ENCODE data around the gene DMAC2L. TPM values are rescaled to one million over a fixed set of nuclear protein-coding genes. Genes with fewer than 3 reads are reported as not detected.
"Not testable (repeated sequence)": the region's sequence is repeated elsewhere in the genome, so short reads cannot be mapped to it uniquely, and the experiment has no call there.

DMAC2L gene
- total and polyA plus RNA-seq, 5 donors from 2014 or later: 12.6 to 26.8 (median 16.7) TPM

GRCh38 chr14:50312734-50313054, 570 bp downstream of the DMAC2L start:
- peaks cover 11% of the 10 kb centered on the region for H3K36me3 Mint-ChIP-seq
- no peaks in the 10 kb centered on the region for H3K27me3 Mint-ChIP-seq
- DNase-seq (peak in 2 of 3 donors; percentile 78), ATAC-seq (ENCODE audit: low read depth in 2 of 2) (peak; percentile 45 to 48)
- peaks cover 21 to 53% (median 37%) of the 10 kb centered on the region in 4 donors for H3K4me1 Mint-ChIP-seq
- no peaks in the 10 kb centered on the region for H3K9me3 ChIP-seq (ENCODE audit: control insufficient read depth in 2 of 2, low read length in 2 of 2)
- peak overlapping the region; percentile 95 to 97 (median 95) for H3K4me3 Mint-ChIP-seq
- peaks cover 21% of the 10 kb centered on the region for H3K4me1 ChIP-seq (ENCODE audit: control insufficient read depth, insufficient read depth, low read length, poor library complexity, severe bottlenecking)
- H3K9me3 Mint-ChIP-seq: peaks cover 0 to 1% (median 0%) of the 10 kb centered on the region in 7 donors
- no peaks in the 10 kb centered on the region for H3K36me3 ChIP-seq (ENCODE audit: control insufficient read depth, insufficient read depth, low read length)
- peak overlapping the region; percentile 80 for H3K4me3 ChIP-seq (ENCODE audit: low read depth, low read length)
- no peaks in the 10 kb centered on the region for H3K27me3 ChIP-seq (ENCODE audit: control insufficient read depth, insufficient read depth, low read length)
- peak overlapping the region; percentile 91 for H3K27ac ChIP-seq (ENCODE audit: insufficient read depth, low read length, poor library complexity, severe bottlenecking)
- peak overlapping the region; percentile 96 to 97 (median 97) for H3K27ac Mint-ChIP-seq

- ATAC-seq (ENCODE audit: low read depth in 2 of 2); H3K27me3 ChIP-seq (ENCODE audit: control insufficient read depth, insufficient read depth, low read length); H3K27ac ChIP-seq (ENCODE audit: insufficient read depth, low read length, poor library complexity, severe bottlenecking); H3K4me3 ChIP-seq (ENCODE audit: low read depth, low read length); DNase-seq; H3K27me3 Mint-ChIP-seq; H3K9me3 Mint-ChIP-seq; H3K36me3 ChIP-seq (ENCODE audit: control insufficient read depth, insufficient read depth, low read length); H3K9me3 ChIP-seq (ENCODE audit: control insufficient read depth in 2 of 2, low read length in 2 of 2): not testable (repeated sequence)
- H3K4me1 Mint-ChIP-seq: peaks cover 26 to 54% (median 38%) of the 10 kb centered on the region in 4 donors
- peak overlapping the region; percentile 41 to 95 (median 78) for H3K4me3 Mint-ChIP-seq
- peak overlapping the region in 1 of 3 donors; percentile 96 for H3K27ac Mint-ChIP-seq
- peaks cover 21% of the 10 kb centered on the region for H3K4me1 ChIP-seq (ENCODE audit: control insufficient read depth, insufficient read depth, low read length, poor library complexity, severe bottlenecking)
- H3K36me3 Mint-ChIP-seq: peaks cover 11% of the 10 kb centered on the region
These were observed 2.0 kb downstream of the DMAC2L start for GRCh38 chr14:50314098-50314497.

DNA sequence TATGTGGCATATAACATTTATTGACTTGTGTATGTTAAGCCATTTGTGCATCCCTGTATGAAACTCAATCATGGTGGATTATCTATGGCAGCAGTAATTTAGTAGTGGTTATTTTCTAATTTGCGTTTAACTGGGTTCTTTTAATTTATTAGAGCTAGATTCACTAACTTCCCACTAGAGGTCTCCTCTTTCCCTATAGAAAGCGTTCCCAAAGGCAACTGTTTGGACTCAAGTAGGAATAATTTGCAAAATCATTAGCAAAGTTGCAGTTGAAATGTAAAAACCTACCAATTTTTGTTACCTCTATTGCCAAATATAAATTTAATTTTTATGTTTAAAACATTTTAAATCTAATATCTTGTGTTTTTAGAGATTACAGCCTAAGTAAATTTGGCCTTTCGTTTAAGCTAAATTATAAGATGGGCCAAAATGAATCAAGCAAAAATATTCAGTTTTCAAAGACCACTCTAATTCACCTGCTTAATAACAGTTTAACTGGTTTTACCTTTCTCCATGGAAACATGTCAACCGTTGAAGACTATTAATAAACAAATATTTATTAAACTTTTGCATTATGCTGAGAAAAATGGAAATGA, 6.0 kb downstream of the DMAC2L start:
- peak in 1 of 3 donors; percentile 18 for DNase-seq
- H3K36me3 Mint-ChIP-seq: peaks cover 11% of the 10 kb centered on the region
- H3K27me3 ChIP-seq (ENCODE audit: control insufficient read depth, insufficient read depth, low read length): no peaks in the 10 kb centered on the region
- H3K4me3 Mint-ChIP-seq: no peak overlapping the region
- H3K9me3 Mint-ChIP-seq: no peaks in the 10 kb centered on the region
- H3K4me3 ChIP-seq (ENCODE audit: low read depth, low read length): no peak overlapping the region
- no peaks in the 10 kb centered on the region for H3K9me3 ChIP-seq (ENCODE audit: control insufficient read depth in 2 of 2, low read length in 2 of 2)
- no peaks in the 10 kb centered on the region for H3K27me3 Mint-ChIP-seq
- no peak overlapping the region for H3K27ac Mint-ChIP-seq
- H3K36me3 ChIP-seq (ENCODE audit: control insufficient read depth, insufficient read depth, low read length): no peaks in the 10 kb centered on the region
- no peak overlapping the region for H3K27ac ChIP-seq (ENCODE audit: insufficient read depth, low read length, poor library complexity, severe bottlenecking)
- peaks cover 14 to 44% (median 28%) of the 10 kb centered on the region in 4 donors for H3K4me1 Mint-ChIP-seq
- H3K4me1 ChIP-seq (ENCODE audit: control insufficient read depth, insufficient read depth, low read length, poor library complexity, severe bottlenecking): peaks cover 12% of the 10 kb centered on the region
- ATAC-seq (ENCODE audit: low read depth in 2 of 2): no peak

DNA sequence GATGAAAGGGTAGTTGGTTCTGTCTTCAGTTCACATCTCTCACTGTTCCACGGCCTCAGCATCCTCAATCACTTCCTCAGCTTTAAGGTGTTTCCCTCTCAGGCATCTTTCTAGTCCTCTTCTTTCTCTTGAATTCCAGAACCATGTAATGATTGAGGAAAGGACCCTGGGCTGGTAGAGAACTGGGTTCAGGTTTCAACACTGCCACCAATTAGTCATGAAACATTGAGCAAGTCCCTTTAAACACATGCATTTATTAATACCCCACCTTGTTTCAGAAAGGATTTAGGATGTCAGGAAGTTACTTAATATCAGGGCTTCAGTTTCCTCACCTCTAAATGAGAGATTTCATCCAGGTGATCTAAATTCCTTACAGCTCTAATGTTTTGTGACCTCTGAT, 7.2 kb downstream of the DMAC2L start:
- Histone ChIP-seq H3K27me3 (ENCODE audit: control insufficient read depth, insufficient read depth, low read length) (no peaks in the 10 kb centered on the region), H3K27ac (ENCODE audit: insufficient read depth, low read length, poor library complexity, severe bottlenecking) (no peak overlapping the region), H3K36me3 (ENCODE audit: control insufficient read depth, insufficient read depth, low read length) (peaks cover 5% of the 10 kb centered on the region), H3K9me3 (ENCODE audit: control insufficient read depth in 2 of 2, low read length in 2 of 2) (no peaks in the 10 kb centered on the region), H3K4me1 (ENCODE audit: control insufficient read depth, insufficient read depth, low read length, poor library complexity, severe bottlenecking) (peaks cover 6% of the 10 kb centered on the region), H3K4me3 (ENCODE audit: low read depth, low read length) (no peak overlapping the region)
- no peak overlapping the region for H3K27ac Mint-ChIP-seq
- peaks cover 14 to 34% (median 17%) of the 10 kb centered on the region in 4 donors for H3K4me1 Mint-ChIP-seq
- no peaks in the 10 kb centered on the region for H3K9me3 Mint-ChIP-seq
- peaks cover 15% of the 10 kb centered on the region for H3K36me3 Mint-ChIP-seq
- H3K27me3 Mint-ChIP-seq: no peaks in the 10 kb centered on the region
- ATAC-seq (ENCODE audit: low read depth in 2 of 2): no peak
- no peak for DNase-seq
- H3K4me3 Mint-ChIP-seq: no peak overlapping the region

- Mint-ChIP-seq H3K27me3 (no peaks in the 10 kb centered on the region), H3K27ac (no peak overlapping the region), H3K9me3 (no peaks in the 10 kb centered on the region), H3K4me3 (no peak overlapping the region), H3K36me3 (peaks cover 16% of the 10 kb centered on the region), H3K4me1 (peaks cover 13 to 32% (median 16%) of the 10 kb centered on the region in 4 donors)
- no peak overlapping the region for H3K27ac ChIP-seq (ENCODE audit: insufficient read depth, low read length, poor library complexity, severe bottlenecking)
- ATAC-seq (ENCODE audit: low read depth in 2 of 2): no peak
- no peak for DNase-seq
- peaks cover 9% of the 10 kb centered on the region for H3K36me3 ChIP-seq (ENCODE audit: control insufficient read depth, insufficient read depth, low read length)
- no peaks in the 10 kb centered on the region for H3K9me3 ChIP-seq (ENCODE audit: control insufficient read depth in 2 of 2, low read length in 2 of 2)
- H3K4me1 ChIP-seq (ENCODE audit: control insufficient read depth, insufficient read depth, low read length, poor library complexity, severe bottlenecking): peaks cover 6% of the 10 kb centered on the region
- no peaks in the 10 kb centered on the region for H3K27me3 ChIP-seq (ENCODE audit: control insufficient read depth, insufficient read depth, low read length)
- no peak overlapping the region for H3K4me3 ChIP-seq (ENCODE audit: low read depth, low read length)
These were observed 7.6 kb downstream of the DMAC2L start for GRCh38 chr14:50319721-50320120.

- no peak overlapping the region for H3K27ac ChIP-seq (ENCODE audit: insufficient read depth, low read length, poor library complexity, severe bottlenecking)
- peaks cover 6% of the 10 kb centered on the region for H3K4me1 ChIP-seq (ENCODE audit: control insufficient read depth, insufficient read depth, low read length, poor library complexity, severe bottlenecking)
- H3K36me3 ChIP-seq (ENCODE audit: control insufficient read depth, insufficient read depth, low read length): peaks cover 9% of the 10 kb centered on the region
- H3K9me3 ChIP-seq (ENCODE audit: control insufficient read depth in 2 of 2, low read length in 2 of 2): no peaks in the 10 kb centered on the region
- Mint-ChIP-seq H3K27ac (no peak overlapping the region), H3K4me3 (no peak overlapping the region), H3K27me3 (no peaks in the 10 kb centered on the region), H3K4me1 (peaks cover 13 to 32% (median 16%) of the 10 kb centered on the region in 4 donors), H3K36me3 (peaks cover 20% of the 10 kb centered on the region), H3K9me3 (no peaks in the 10 kb centered on the region)
- no peak for ATAC-seq (ENCODE audit: low read depth in 2 of 2)
- H3K4me3 ChIP-seq (ENCODE audit: low read depth, low read length): no peak overlapping the region
- no peak for DNase-seq
- no peaks in the 10 kb centered on the region for H3K27me3 ChIP-seq (ENCODE audit: control insufficient read depth, insufficient read depth, low read length)
These were observed 8.2 kb downstream of the DMAC2L start for GRCh38 chr14:50320283-50320682.

GRCh38 chr14:50321009-50321660, 9.0 kb downstream of the DMAC2L start:
- Mint-ChIP-seq H3K27ac (no peak overlapping the region), H3K9me3 (no peaks in the 10 kb centered on the region)
- peaks cover 11% of the 10 kb centered on the region for H3K36me3 ChIP-seq (ENCODE audit: control insufficient read depth, insufficient read depth, low read length)

GRCh38 chr14:50331596-50331995, 19.5 kb downstream of the DMAC2L start:
- Histone ChIP-seq H3K9me3 (ENCODE audit: control insufficient read depth in 2 of 2, low read length in 2 of 2) (no peaks in the 10 kb centered on the region), H3K27ac (ENCODE audit: insufficient read depth, low read length, poor library complexity, severe bottlenecking) (no peak overlapping the region), H3K36me3 (ENCODE audit: control insufficient read depth, insufficient read depth, low read length) (peaks cover 35% of the 10 kb centered on the region), H3K27me3 (ENCODE audit: control insufficient read depth, insufficient read depth, low read length) (no peaks in the 10 kb centered on the region), H3K4me1 (ENCODE audit: control insufficient read depth, insufficient read depth, low read length, poor library complexity, severe bottlenecking) (peaks cover 8% of the 10 kb centered on the region), H3K4me3 (ENCODE audit: low read depth, low read length) (no peak overlapping the region)
- Mint-ChIP-seq H3K27ac (peak overlapping the region in 2 of 3 donors; percentile 43 to 76), H3K4me3 (no peak overlapping the region), H3K9me3 (no peaks in the 10 kb centered on the region), H3K36me3 (peaks cover 15% of the 10 kb centered on the region), H3K4me1 (peaks cover 3 to 13% (median 6%) of the 10 kb centered on the region in 4 donors), H3K27me3 (no peaks in the 10 kb centered on the region)
- DNase-seq (no peak), ATAC-seq (ENCODE audit: low read depth in 2 of 2) (no peak)

More at GRCh38 chr14:50321009-50321660, 9.0 kb downstream of the DMAC2L start:
- peak; percentile 98 for ATAC-seq (ENCODE audit: low read depth in 2 of 2)
- Histone ChIP-seq H3K27ac (ENCODE audit: insufficient read depth, low read length, poor library complexity, severe bottlenecking) (peak overlapping the region; percentile 77), H3K4me3 (ENCODE audit: low read depth, low read length) (peak overlapping the region; percentile 72), H3K9me3 (ENCODE audit: control insufficient read depth in 2 of 2, low read length in 2 of 2) (no peaks in the 10 kb centered on the region), H3K27me3 (ENCODE audit: control insufficient read depth, insufficient read depth, low read length) (no peaks in the 10 kb centered on the region), H3K4me1 (ENCODE audit: control insufficient read depth, insufficient read depth, low read length, poor library complexity, severe bottlenecking) (peaks cover 6% of the 10 kb centered on the region)
- Mint-ChIP-seq H3K4me1 (peaks cover 8 to 27% (median 12%) of the 10 kb centered on the region in 4 donors), H3K27me3 (no peaks in the 10 kb centered on the region), H3K36me3 (peaks cover 20% of the 10 kb centered on the region), H3K4me3 (no peak overlapping the region)
- DNase-seq: peak; percentile 52 to 90 (median 82)
